Heart right ventricle (tissue), 16 donors: ENCODE measurements around the gene TMEM247. TPM values are rescaled to one million over a fixed set of nuclear protein-coding genes. Genes with fewer than 3 reads are reported as not detected.

Experiments
- ATAC-seq, 8 donors: fragments of 200-7000 bp; cut with Tn5 transposase; one replicate each; pipeline ENCODE4 v1.9.1; 2020; ENCODE audit warnings: mild to moderate bottlenecking in 8 of 8, moderate library complexity in 8 of 8, moderate number of reproducible peaks in 1 of 8
- DNase-seq, 2 donors: peaks; one replicate each; pipeline ENCODE4 v3.0.0-alpha.2; 2020
- H3K27ac ChIP-seq, 10 donors: fragments of 200-600 bp; sonication (generic) in 2 of 10; one replicate each; pipeline versions ENCODE4 v1.5.0 to v1.8.0; 2020 to 2022; ENCODE audit warnings: mild to moderate bottlenecking in 3 of 10
- H3K27me3 ChIP-seq, 7 donors: fragments of 200-600 bp; one replicate each; pipeline ENCODE4 v1.8.0; 2021 to 2022; ENCODE audit warnings: mild to moderate bottlenecking in 2 of 7
- H3K36me3 ChIP-seq, 9 donors: fragments of 200-600 bp; sonication (generic) in 1 of 9; one replicate each; pipeline versions ENCODE4 v1.5.0 to v1.8.0; 2020 to 2022; ENCODE audit warnings: mild to moderate bottlenecking in 2 of 9
- H3K4me1 ChIP-seq, 9 donors: fragments of 200-600 bp; sonication (generic) in 1 of 9; one replicate each; pipeline versions ENCODE4 v1.5.0 to v1.8.0; 2020 to 2022; ENCODE audit warnings: mild to moderate bottlenecking in 4 of 9
- H3K4me3 ChIP-seq, 10 donors: fragments of 200-600 bp; sonication (generic) in 2 of 10; one replicate each; pipeline versions ENCODE4 v1.5.0 to v1.8.0; 2020 to 2022; ENCODE audit warnings: mild to moderate bottlenecking in 7 of 10, moderate library complexity in 2 of 10
- H3K9me3 ChIP-seq, 11 donors: fragments of 200-600 bp in 10 of 11; sonication (generic) in 2 of 11; one replicate each; pipeline versions ENCODE4 v1.5.0 to v1.8.0; 2013 to 2022; ENCODE audit warnings: mild to moderate bottlenecking in 2 of 11, control low read depth in 1 of 11, moderate library complexity in 1 of 11
- WGBS, 2 donors: extraction: QIAGEN DNeasy Blood & Tissue Kit; methylation state at CpG; one replicate each; pipeline ENCODE4 v1.1.7; 2013; ENCODE audit warnings: inconsistent platforms in 1 of 2; 5-methylcytosine and 5-hydroxymethylcytosine counted together
- intact Hi-C, 10 donors: fragments of 100-400 bp; cut with DNase I; formaldehyde crosslinking; loops; one replicate each; pipeline versions ENCODE4 v1.11.1 to v1.14.2; 2022
- polyA plus RNA-seq, 2 donors: library from polyadenylated mRNA; stranded (reverse); fragments of 200-250 nt; gene quantifications; one replicate each; pipeline ENCODE4 v1.2.3, GENCODE V29; 2013
- total RNA-seq, 10 donors: library from RNA; stranded (reverse); fragmentation: NEBNext Ultra II Directional in 3 of 10; extraction: Animal tissue kit (Norgen Biotek cat#: 25700) in 3 of 10; gene quantifications; one replicate each; pipeline versions ENCODE4 v1.2.1 to v1.2.4, GENCODE V29; 2021 to 2023
- TF ChIP-seq, protein P1 (sequence below), 9 donors: fragments of 200-600 bp; sonication (generic) in 2 of 9; IDR thresholded peaks; one replicate each; pipeline versions ENCODE4 v1.5.0 to v1.8.0; 2021 to 2022; ENCODE audit warnings: antibody characterized with exemption in 9 of 9, mild to moderate bottlenecking in 5 of 9, moderate library complexity in 1 of 9
- donor health status: Arrhythmogenic right ventricular cardiomyopathy.
- donor health status: ischemic (EF 13 %, LVEDD 7.1; RV severe dilation, severe dysfunction).
- donor health status: healthy with polysubstance abuse.
- donor health status: DM: no; HTN: yes; CAD: no.
- donor health status: DM: no; HTN: no; CAD: no.
- donor health status: ischemic (EF 25% LVEDD 6.9; RV normal size, moderate dysfunction).
- donor health status: ischemic (EF 25% LVEDD 5.7; RV mildly dilated, moderate dysfunction).
- donor health status: healthy.
- donor health status: DM: yes; HTN: yes; CAD: no.
- donor health status: Ischemic cardiomyopathy.
- donor health status: ischemic (EF 35%, LVEDD 5.7; RV mildly dilated, moderate dysfunction).
- donor health status: nonischemic (EF 11% LVEDD 7.7; RV severe dilation, severe dysfunction).
- donor health status: DM: yes; HTN: yes; CAD: no.
- donor health status: PGD.
- donor health status: ischemic (EF 29% LVEDD 5.4; RV normal size, mild dysfunction).
- donor health status: nonischemic (EF 23%, LVEDD 6.1; RV moderate dilation, normal function).

The TMEM247 gene
- total and polyA plus RNA-seq, 12 donors = not detected

DNA sequence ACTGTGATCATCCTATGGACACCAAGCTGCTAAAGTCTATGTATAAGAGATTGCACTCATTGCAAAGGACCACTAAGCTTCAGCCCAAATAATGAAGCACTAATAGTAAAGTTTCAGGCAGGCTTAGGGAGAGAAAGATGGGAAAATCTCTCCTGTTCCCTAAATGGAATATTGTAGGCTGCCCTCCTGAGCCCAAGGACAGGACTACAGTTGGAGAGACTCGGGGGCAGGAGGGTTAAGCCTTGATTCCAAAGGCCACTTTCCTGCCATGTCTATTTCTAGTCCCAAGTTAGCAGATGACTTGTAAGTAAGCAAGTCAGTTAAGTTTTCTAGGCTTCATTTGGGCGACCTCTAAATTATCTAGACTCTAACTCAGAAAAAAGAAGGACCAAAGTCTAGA lies 9.0 kb downstream of the TMEM247 start:
- peaks cover 16 to 55% (median 40%) of the 10 kb centered on the region in 9 donors for H3K4me1 ChIP-seq
- TF ChIP-seq, protein P1, sequence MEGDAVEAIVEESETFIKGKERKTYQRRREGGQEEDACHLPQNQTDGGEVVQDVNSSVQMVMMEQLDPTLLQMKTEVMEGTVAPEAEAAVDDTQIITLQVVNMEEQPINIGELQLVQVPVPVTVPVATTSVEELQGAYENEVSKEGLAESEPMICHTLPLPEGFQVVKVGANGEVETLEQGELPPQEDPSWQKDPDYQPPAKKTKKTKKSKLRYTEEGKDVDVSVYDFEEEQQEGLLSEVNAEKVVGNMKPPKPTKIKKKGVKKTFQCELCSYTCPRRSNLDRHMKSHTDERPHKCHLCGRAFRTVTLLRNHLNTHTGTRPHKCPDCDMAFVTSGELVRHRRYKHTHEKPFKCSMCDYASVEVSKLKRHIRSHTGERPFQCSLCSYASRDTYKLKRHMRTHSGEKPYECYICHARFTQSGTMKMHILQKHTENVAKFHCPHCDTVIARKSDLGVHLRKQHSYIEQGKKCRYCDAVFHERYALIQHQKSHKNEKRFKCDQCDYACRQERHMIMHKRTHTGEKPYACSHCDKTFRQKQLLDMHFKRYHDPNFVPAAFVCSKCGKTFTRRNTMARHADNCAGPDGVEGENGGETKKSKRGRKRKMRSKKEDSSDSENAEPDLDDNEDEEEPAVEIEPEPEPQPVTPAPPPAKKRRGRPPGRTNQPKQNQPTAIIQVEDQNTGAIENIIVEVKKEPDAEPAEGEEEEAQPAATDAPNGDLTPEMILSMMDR (IDR thresholded peaks at IDR 0.05) = peak in 2 of 9 donors; percentile 3 to 7
- DNase-seq = no peak
- ATAC-seq = no peak
- H3K9me3 ChIP-seq = no peaks in the 10 kb centered on the region
- no peaks in the 10 kb centered on the region for H3K27me3 ChIP-seq
- intact Hi-C loops = loop anchor here in 1 of 10 donors (10.0 kb wide), 1 partner anchor 116 kb away; no protein-coding TSS in a partner anchor
- H3K27ac ChIP-seq = peak overlapping the region in 9 of 10 donors; percentile 49 to 89 (median 82)
- H3K36me3 ChIP-seq = no peaks in the 10 kb centered on the region
- no peak overlapping the region for H3K4me3 ChIP-seq
- 69 to 75% methylated on average over 2 of the region's 2 CpGs for WGBS, 2 donors

GRCh38 chr2:46489423-46490174 lies 10.2 kb downstream of the TMEM247 start:
- Histone ChIP-seq H3K27ac (peak overlapping the region in 9 of 10 donors; percentile 40 to 89 (median 83)), H3K9me3 (no peaks in the 10 kb centered on the region), H3K27me3 (no peaks in the 10 kb centered on the region), H3K4me1 (peaks cover 16 to 64% (median 44%) of the 10 kb centered on the region in 9 donors), H3K4me3 (no peak overlapping the region), H3K36me3 (no peaks in the 10 kb centered on the region)
- WGBS, 2 donors = 69 to 73% methylated on average over 8 of the region's 8 CpGs
- intact Hi-C loops = loop anchor here in 2 of 10 donors (2.0 to 10.0 kb wide), 2 partner anchors 79 to 115 kb away; no protein-coding TSS in a partner anchor
- TF ChIP-seq, protein P1 (IDR thresholded peaks at IDR 0.05) = no peak
- peak in 4 of 8 donors; percentile 18 to 72 (median 41) for ATAC-seq
- DNase-seq = no peak

GRCh38 chr2:46490521-46491141 lies 11.3 kb downstream of the TMEM247 start:
- peak; percentile 78 to 91 (median 85) for ATAC-seq
- WGBS, 2 donors = 4 to 32% methylated on average over 6 of the region's 6 CpGs
- Histone ChIP-seq H3K27ac (peak overlapping the region in 9 of 10 donors; percentile 40 to 89 (median 83)), H3K36me3 (no peaks in the 10 kb centered on the region), H3K4me1 (peaks cover 16 to 64% (median 44%) of the 10 kb centered on the region in 9 donors), H3K27me3 (no peaks in the 10 kb centered on the region), H3K9me3 (no peaks in the 10 kb centered on the region), H3K4me3 (no peak overlapping the region)
- TF ChIP-seq, protein P1 (IDR thresholded peaks at IDR 0.05) = peak in 6 of 9 donors; percentile 25 to 57 (median 41)
- intact Hi-C loops = loop anchor here in 1 of 10 donors (2.0 kb wide), 1 partner anchor 78 kb away; no protein-coding TSS in a partner anchor
- peak; percentile 61 to 80 for DNase-seq

DNA sequence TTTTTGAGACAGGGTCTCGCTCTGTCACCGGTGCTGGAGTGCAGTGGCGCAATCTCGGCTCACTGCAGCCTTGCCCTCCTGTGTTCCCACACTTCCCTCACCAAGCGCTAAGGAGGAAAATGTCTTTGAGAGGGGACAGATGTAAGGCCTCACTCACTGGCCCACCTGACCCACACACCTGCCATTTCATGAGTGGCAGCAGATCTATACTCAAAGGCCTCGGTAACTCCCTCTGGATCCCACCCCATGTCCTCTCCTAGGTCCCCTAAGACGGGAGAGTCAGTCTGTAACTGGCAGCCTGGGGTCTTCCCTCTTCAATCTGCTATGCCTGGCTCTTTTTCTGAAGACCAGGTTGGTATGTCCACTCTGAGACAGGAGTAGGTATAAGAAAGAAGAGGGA lies 12.9 kb downstream of the TMEM247 start:
- WGBS, 2 donors = 95 to 96% methylated on average over 7 of the region's 7 CpGs
- no peak overlapping the region for H3K27ac ChIP-seq
- intact Hi-C loops = no loop called here
- no peaks in the 10 kb centered on the region for H3K36me3 ChIP-seq
- H3K9me3 ChIP-seq = no peaks in the 10 kb centered on the region
- peaks cover 16 to 57% (median 43%) of the 10 kb centered on the region in 9 donors for H3K4me1 ChIP-seq
- TF ChIP-seq, protein P1 (IDR thresholded peaks at IDR 0.05) = no peak
- no peaks in the 10 kb centered on the region for H3K27me3 ChIP-seq
- H3K4me3 ChIP-seq = no peak overlapping the region
- ATAC-seq (no peak), DNase-seq (no peak)
